ENCODE measurements around the gene ASB10.

Gene ASB10

GRCh38 chr7:151152643-151153513, 34.2 kb downstream of the ASB10 start:
- Histone ChIP-seq H3K9me3 (ENCODE audit: insufficient read depth, low read length) (no peaks in the 10 kb centered on the region), H3K27me3 (ENCODE audit: insufficient read depth, insufficient read length) (peaks cover 11% of the 10 kb centered on the region), H3K4me1 (ENCODE audit: insufficient read depth, insufficient read length) (no peaks in the 10 kb centered on the region), H3K4me3 (ENCODE audit: insufficient read length, low read depth) (no peak overlapping the region), H3K9ac (ENCODE audit: insufficient read length, low read depth) (no peak overlapping the region), H3K36me3 (ENCODE audit: insufficient read depth, insufficient read length, low read length) (no peaks in the 10 kb centered on the region)
- TF ChIP-seq SUZ12 (IDR thresholded peaks at IDR 0.05; ENCODE audit: extremely low read depth, insufficient read depth, insufficient read length) (no peak), ZNF274 (IDR thresholded peaks at IDR 0.05; ENCODE audit: low read depth, low read length) (no peak), YY1 (IDR thresholded peaks at IDR 0.05; ENCODE audit: insufficient read depth, insufficient read length) (no peak)
- no peak for DNase-seq (ENCODE audit: low read depth, low spot score)

DNA sequence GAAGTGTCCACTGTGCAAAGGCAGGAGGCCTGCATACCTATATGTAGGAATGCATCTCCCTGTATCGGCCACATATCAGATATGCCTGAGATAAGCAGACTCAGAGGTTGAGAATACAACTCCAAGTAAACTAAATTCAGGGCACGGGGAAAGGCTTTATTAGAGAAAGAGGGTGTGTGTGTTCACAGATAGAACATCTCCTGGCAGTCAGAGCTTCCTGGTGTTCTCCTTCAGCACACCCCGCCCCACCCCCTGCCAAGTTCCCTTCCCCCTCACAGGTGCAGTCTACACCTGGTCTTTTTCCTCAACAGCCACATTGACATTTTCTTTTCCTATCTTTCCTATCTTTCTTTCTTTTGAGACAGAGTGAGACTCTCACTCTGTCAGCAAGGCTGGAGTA, 36.7 kb downstream of the ASB10 start:
- H3K4me1 ChIP-seq (ENCODE audit: insufficient read depth, insufficient read length): no peaks in the 10 kb centered on the region
- peaks cover 7% of the 10 kb centered on the region for H3K27me3 ChIP-seq (ENCODE audit: insufficient read depth, insufficient read length)
- H3K9me3 ChIP-seq (ENCODE audit: insufficient read depth, low read length): no peaks in the 10 kb centered on the region
- no peaks in the 10 kb centered on the region for H3K36me3 ChIP-seq (ENCODE audit: insufficient read depth, insufficient read length, low read length)
- TF ChIP-seq ZNF274 (IDR thresholded peaks at IDR 0.05; ENCODE audit: low read depth, low read length) (no peak), SUZ12 (IDR thresholded peaks at IDR 0.05; ENCODE audit: extremely low read depth, insufficient read depth, insufficient read length) (no peak), YY1 (IDR thresholded peaks at IDR 0.05; ENCODE audit: insufficient read depth, insufficient read length) (no peak)
- no peak overlapping the region for H3K9ac ChIP-seq (ENCODE audit: insufficient read length, low read depth)
- no peak overlapping the region for H3K4me3 ChIP-seq (ENCODE audit: insufficient read length, low read depth)
- no peak for DNase-seq (ENCODE audit: low read depth, low spot score)

DNA sequence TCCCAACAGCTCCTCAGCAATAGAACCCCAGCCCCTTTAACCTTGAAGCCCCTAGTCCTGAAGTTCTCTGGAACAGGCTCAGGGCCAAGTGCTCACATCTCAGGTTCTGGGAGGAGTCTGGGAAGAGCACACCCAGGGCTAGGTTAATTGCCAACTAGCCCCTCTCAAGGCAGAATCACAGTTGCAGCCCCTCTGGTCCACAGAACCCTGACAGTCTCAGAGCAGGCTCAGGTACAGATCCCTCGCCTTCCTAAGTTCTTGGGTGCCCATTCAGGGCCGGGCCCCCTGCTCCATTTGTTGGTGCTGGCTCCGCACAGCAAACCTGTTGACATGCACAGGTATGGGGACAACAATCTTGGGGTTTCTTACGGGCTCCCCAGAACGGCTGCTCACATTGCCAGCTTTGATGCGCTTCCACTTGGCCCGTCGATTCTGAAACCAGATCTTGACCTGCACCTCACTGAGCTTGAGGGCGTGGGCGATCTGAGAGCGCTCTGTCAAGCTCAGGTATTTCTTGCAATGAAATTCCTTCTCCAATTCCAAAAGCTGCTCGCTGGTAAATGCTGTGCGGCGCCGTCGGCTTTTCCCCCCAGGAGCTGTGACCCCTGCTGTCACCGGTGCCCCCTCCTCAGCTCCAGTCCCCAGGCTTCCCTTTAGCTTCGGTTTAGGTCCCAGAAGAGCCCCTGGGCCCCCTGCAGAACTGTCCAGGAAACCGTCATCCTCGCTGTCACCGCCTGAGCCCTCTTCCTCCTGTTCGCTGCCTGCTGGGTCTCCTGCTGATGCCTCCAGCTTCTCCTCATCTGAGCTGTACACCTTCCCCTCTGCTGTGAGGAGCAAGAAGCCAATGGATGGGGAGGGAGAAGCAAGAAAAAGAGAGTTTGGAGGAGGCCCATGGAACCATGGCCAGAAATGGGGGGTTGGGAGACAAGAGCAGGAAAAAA, 38.5 kb downstream of the ASB10 start:
- Histone ChIP-seq H3K4me1 (ENCODE audit: insufficient read depth, insufficient read length) (peaks cover 4% of the 10 kb centered on the region), H3K36me3 (ENCODE audit: insufficient read depth, insufficient read length, low read length) (peaks cover 15% of the 10 kb centered on the region), H3K9me3 (ENCODE audit: insufficient read depth, low read length) (no peaks in the 10 kb centered on the region), H3K27me3 (ENCODE audit: insufficient read depth, insufficient read length) (peaks cover 7% of the 10 kb centered on the region), H3K4me3 (ENCODE audit: insufficient read length, low read depth) (no peak overlapping the region), H3K9ac (ENCODE audit: insufficient read length, low read depth) (no peak overlapping the region)
- DNase-seq (ENCODE audit: low read depth, low spot score): no peak
- no peak for TF ChIP-seq SUZ12 (IDR thresholded peaks at IDR 0.05; ENCODE audit: extremely low read depth, insufficient read depth, insufficient read length)
- no peak for TF ChIP-seq YY1 (IDR thresholded peaks at IDR 0.05; ENCODE audit: insufficient read depth, insufficient read length)
- TF ChIP-seq ZNF274 (IDR thresholded peaks at IDR 0.05; ENCODE audit: low read depth, low read length): no peak

GRCh38 chr7:151146761-151147160, 40.3 kb downstream of the ASB10 start:
- H3K9me3 ChIP-seq (ENCODE audit: insufficient read depth, low read length): no peaks in the 10 kb centered on the region
- H3K36me3 ChIP-seq (ENCODE audit: insufficient read depth, insufficient read length, low read length): peaks cover 33% of the 10 kb centered on the region
- no peak overlapping the region for H3K4me3 ChIP-seq (ENCODE audit: insufficient read length, low read depth)
- TF ChIP-seq ZNF274 (IDR thresholded peaks at IDR 0.05; ENCODE audit: low read depth, low read length): no peak
- no peak for TF ChIP-seq YY1 (IDR thresholded peaks at IDR 0.05; ENCODE audit: insufficient read depth, insufficient read length)
- TF ChIP-seq SUZ12 (IDR thresholded peaks at IDR 0.05; ENCODE audit: extremely low read depth, insufficient read depth, insufficient read length): no peak
- H3K9ac ChIP-seq (ENCODE audit: insufficient read length, low read depth): no peak overlapping the region
- peaks cover 13% of the 10 kb centered on the region for H3K4me1 ChIP-seq (ENCODE audit: insufficient read depth, insufficient read length)
- DNase-seq (ENCODE audit: low read depth, low spot score): no peak
- peaks cover 7% of the 10 kb centered on the region for H3K27me3 ChIP-seq (ENCODE audit: insufficient read depth, insufficient read length)

DNA sequence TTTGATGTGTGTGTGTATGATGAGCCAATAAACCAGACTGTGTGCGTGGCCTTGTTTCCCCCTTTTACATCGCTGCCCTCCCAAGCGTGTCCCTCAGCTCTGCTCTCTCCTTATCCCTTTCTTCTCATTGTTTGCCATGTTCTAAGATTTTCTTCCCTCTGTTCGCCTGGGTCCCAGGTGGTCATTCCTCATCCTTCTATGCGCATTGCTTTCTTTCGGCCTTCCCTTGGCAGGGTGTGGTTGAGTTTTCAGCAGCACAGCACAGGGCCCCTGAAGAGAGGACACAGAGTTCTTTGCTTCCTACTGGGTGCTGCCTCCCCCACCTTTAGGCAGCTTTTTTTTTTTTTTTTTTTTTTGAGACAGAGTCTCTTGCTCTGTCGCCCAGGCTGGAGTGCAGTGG, 42.7 kb downstream of the ASB10 start:
- DNase-seq (ENCODE audit: low read depth, low spot score): no peak
- H3K36me3 ChIP-seq (ENCODE audit: insufficient read depth, insufficient read length, low read length): peaks cover 57% of the 10 kb centered on the region

GRCh38 chr7:151143261-151144015, 43.6 kb downstream of the ASB10 start:
- Histone ChIP-seq H3K4me3 (ENCODE audit: insufficient read length, low read depth) (no peak overlapping the region), H3K36me3 (ENCODE audit: insufficient read depth, insufficient read length, low read length) (peaks cover 66% of the 10 kb centered on the region), H3K9ac (ENCODE audit: insufficient read length, low read depth) (no peak overlapping the region), H3K9me3 (ENCODE audit: insufficient read depth, low read length) (no peaks in the 10 kb centered on the region), H3K4me1 (ENCODE audit: insufficient read depth, insufficient read length) (peaks cover 29% of the 10 kb centered on the region), H3K27me3 (ENCODE audit: insufficient read depth, insufficient read length) (no peaks in the 10 kb centered on the region)
- TF ChIP-seq ZNF274 (IDR thresholded peaks at IDR 0.05; ENCODE audit: low read depth, low read length) (no peak), YY1 (IDR thresholded peaks at IDR 0.05; ENCODE audit: insufficient read depth, insufficient read length) (no peak)
- no peak for DNase-seq (ENCODE audit: low read depth, low spot score)

More for the DNA sequence above, 42.7 kb downstream of the ASB10 start:
- TF ChIP-seq ZNF274 (IDR thresholded peaks at IDR 0.05; ENCODE audit: low read depth, low read length) (no peak), SUZ12 (IDR thresholded peaks at IDR 0.05; ENCODE audit: extremely low read depth, insufficient read depth, insufficient read length) (no peak), YY1 (IDR thresholded peaks at IDR 0.05; ENCODE audit: insufficient read depth, insufficient read length) (no peak)
- Histone ChIP-seq H3K9me3 (ENCODE audit: insufficient read depth, low read length) (no peaks in the 10 kb centered on the region), H3K27me3 (ENCODE audit: insufficient read depth, insufficient read length) (no peaks in the 10 kb centered on the region), H3K4me1 (ENCODE audit: insufficient read depth, insufficient read length) (peaks cover 23% of the 10 kb centered on the region), H3K4me3 (ENCODE audit: insufficient read length, low read depth) (no peak overlapping the region), H3K9ac (ENCODE audit: insufficient read length, low read depth) (no peak overlapping the region)

All from NT2/D1 (cell line).